GDM1 (cell line): ENCODE results near the gene FHOD1.
A peak's percentile ranks its signal among the peaks of the same experiment; 100 is the strongest.

Experiments
- DNase-seq: peaks from one replicate; lab custom pipeline; 2025; lab: John Stamatoyannopoulos, UW

FHOD1 gene

GRCh38 chr16:67247192-67248072 is at the start of gene FHOD1:
FHOD1 (minus strand) TSS chr16:67247481; CDS start chr16:67247410, 71 bp downstream.
- peak; percentile 81 for DNase-seq

- no peak for DNase-seq
These were observed 49.1 kb upstream of the FHOD1 start for GRCh38 chr16:67296420-67296819.

GRCh38 chr16:67294938-67295361 is 47.7 kb upstream of the FHOD1 start:
- DNase-seq, result no peak

- no peak for DNase-seq
These were observed 47.0 kb upstream of the FHOD1 start for GRCh38 chr16:67294171-67294757.

- DNase-seq, result no peak
These were observed 44.2 kb upstream of the FHOD1 start for GRCh38 chr16:67291461-67291860.

- no peak for DNase-seq
These were observed 40.7 kb upstream of the FHOD1 start for GRCh38 chr16:67287960-67288359.

- DNase-seq, result no peak
These were observed 39.4 kb upstream of the FHOD1 start for GRCh38 chr16:67286441-67287235.

- no peak for DNase-seq
These were observed 37.7 kb upstream of the FHOD1 start for GRCh38 chr16:67284699-67285646.

GRCh38 chr16:67283826-67284555 is 36.7 kb upstream of the FHOD1 start:
- DNase-seq, result no peak

GRCh38 chr16:67283039-67283825 is 36.0 kb upstream of the FHOD1 start:
- no peak for DNase-seq

- DNase-seq, result no peak
These were observed 35.1 kb upstream of the FHOD1 start for GRCh38 chr16:67282447-67282805.

- no peak for DNase-seq
These were observed 34.5 kb upstream of the FHOD1 start for GRCh38 chr16:67281536-67282446.

- no peak for DNase-seq
These were observed 33.1 kb upstream of the FHOD1 start for GRCh38 chr16:67280090-67281015.

- peak; percentile 61 for DNase-seq
These were observed 32.2 kb upstream of the FHOD1 start, which contains the start of gene PLEKHG4 for GRCh38 chr16:67279296-67280089. PLEKHG4 (plus strand) TSS chr16:67279532; CDS start chr16:67280045, 513 bp downstream.

GRCh38 chr16:67278773-67279295 is 31.6 kb upstream of the FHOD1 start:
- peak; percentile 31 for DNase-seq

- no peak for DNase-seq
These were observed 30.9 kb upstream of the FHOD1 start for GRCh38 chr16:67277999-67278772.
